Measurements from ENCODE around the gene IHH. TPM values are rescaled to one million over a fixed set of nuclear protein-coding genes. Genes with fewer than 3 reads are reported as not detected.

Gene IHH
- total and polyA plus RNA-seq, 2 donors (not counting 1 experiment from before 2014, with no cell fraction given) = 0.15 to 0.22 TPM

DNA sequence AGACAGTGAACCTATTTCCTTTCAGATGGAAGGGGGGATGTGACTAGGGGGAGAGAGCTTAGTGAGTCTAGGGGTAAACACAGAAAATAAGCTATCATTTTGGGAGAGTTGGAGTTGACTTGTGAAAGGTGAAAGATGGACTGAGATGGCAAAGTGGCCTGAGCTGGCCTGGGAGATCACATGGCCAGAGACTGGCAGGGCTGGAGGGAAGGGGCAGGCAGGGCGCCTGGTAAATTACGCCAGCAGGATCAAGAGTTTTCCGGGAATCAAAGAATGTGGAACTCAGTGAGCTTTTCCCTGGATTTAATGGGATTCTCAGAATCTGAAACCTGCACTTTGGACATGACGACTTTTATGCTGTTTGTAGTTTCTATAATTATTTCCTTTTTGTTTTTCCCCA lies 18.6 kb downstream of the IHH start:
- H3K4me1 ChIP-seq (ENCODE audit: control insufficient read depth in 2 of 2, insufficient read depth in 2 of 2, low read length in 2 of 2) = no peaks in the 10 kb centered on the region
- Mint-ChIP-seq H3K9me3 (ENCODE audit: insufficient read depth) (no peaks in the 10 kb centered on the region), H3K27ac (no peak overlapping the region), H3K27me3 (peaks cover 59% of the 10 kb centered on the region), H3K4me1 (peaks cover 6% of the 10 kb centered on the region), H3K4me3 (no peak overlapping the region)
- TF ChIP-seq EZH2 (IDR thresholded peaks at IDR 0.05; ENCODE audit: borderline replicate concordance, insufficient read depth, low read depth, low read length, poor library complexity, severe bottlenecking) = no peak
- TF ChIP-seq, protein P1, sequence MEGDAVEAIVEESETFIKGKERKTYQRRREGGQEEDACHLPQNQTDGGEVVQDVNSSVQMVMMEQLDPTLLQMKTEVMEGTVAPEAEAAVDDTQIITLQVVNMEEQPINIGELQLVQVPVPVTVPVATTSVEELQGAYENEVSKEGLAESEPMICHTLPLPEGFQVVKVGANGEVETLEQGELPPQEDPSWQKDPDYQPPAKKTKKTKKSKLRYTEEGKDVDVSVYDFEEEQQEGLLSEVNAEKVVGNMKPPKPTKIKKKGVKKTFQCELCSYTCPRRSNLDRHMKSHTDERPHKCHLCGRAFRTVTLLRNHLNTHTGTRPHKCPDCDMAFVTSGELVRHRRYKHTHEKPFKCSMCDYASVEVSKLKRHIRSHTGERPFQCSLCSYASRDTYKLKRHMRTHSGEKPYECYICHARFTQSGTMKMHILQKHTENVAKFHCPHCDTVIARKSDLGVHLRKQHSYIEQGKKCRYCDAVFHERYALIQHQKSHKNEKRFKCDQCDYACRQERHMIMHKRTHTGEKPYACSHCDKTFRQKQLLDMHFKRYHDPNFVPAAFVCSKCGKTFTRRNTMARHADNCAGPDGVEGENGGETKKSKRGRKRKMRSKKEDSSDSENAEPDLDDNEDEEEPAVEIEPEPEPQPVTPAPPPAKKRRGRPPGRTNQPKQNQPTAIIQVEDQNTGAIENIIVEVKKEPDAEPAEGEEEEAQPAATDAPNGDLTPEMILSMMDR (IDR thresholded peaks at IDR 0.05) = no peak
- no peaks in the 10 kb centered on the region for H4K20me1 ChIP-seq (ENCODE audit: control insufficient read depth, insufficient read depth, low read length, poor library complexity, severe bottlenecking)
- 88% methylated on average over 3 of the region's 4 CpGs for WGBS (ENCODE audit: insufficient coverage)
- no peak overlapping the region for H3K4me2 ChIP-seq (replicated peaks; ENCODE audit: low read depth, low read length, poor library complexity, severe bottlenecking)
- ChIA-PET POLR2A (no interaction called here), CTCF (interaction anchor here (1.3 to 1.7 kb wide), 3 partner anchors 12 to 38 kb away, joined by 3 to 7 read pairs (median 3); no protein-coding TSS in a partner anchor)
- no peaks in the 10 kb centered on the region for H3K36me3 ChIP-seq (replicated peaks in 1 of 2; ENCODE audit: control extremely low read depth in 1 of 2, control insufficient read depth in 1 of 2, extremely low read depth in 1 of 2, insufficient read depth in 2 of 2, low read length in 1 of 2)
- no peak for ATAC-seq (ENCODE audit: low read depth)
- peaks cover 0 to 8% (median 0%) of the 10 kb centered on the region in 3 donors for H3K9me3 ChIP-seq (ENCODE audit: control extremely low read depth in 1 of 3, control insufficient read depth in 2 of 3, insufficient read depth in 1 of 3, low read length in 2 of 3)
- no peak for DNase-seq
- no peak overlapping the region for H3K27ac ChIP-seq (ENCODE audit: low read length in 2 of 2)
- H3K79me2 ChIP-seq (ENCODE audit: control insufficient read depth, insufficient read depth, low read length) = no peaks in the 10 kb centered on the region
- H2AFZ ChIP-seq (ENCODE audit: insufficient read depth, low read depth, low read length, poor library complexity, severe bottlenecking) = no peak overlapping the region
- H3K4me3 ChIP-seq (ENCODE audit: control extremely low read depth in 1 of 5, extremely low read depth in 1 of 5, insufficient read depth in 1 of 5, low read depth in 2 of 5, low read length in 4 of 5) = no peak overlapping the region
- H3K27me3 ChIP-seq (replicated peaks in 1 of 4; ENCODE audit: control extremely low read depth in 1 of 4, control insufficient read depth in 3 of 4, insufficient read depth in 4 of 4, low read length in 3 of 4) = peaks cover 0 to 52% (median 28%) of the 10 kb centered on the region in 4 experiments
- no peak overlapping the region for H3K9ac ChIP-seq (ENCODE audit: low read length)
- intact Hi-C loops (cut with micrococcal nuclease) = no loop called here

DNA sequence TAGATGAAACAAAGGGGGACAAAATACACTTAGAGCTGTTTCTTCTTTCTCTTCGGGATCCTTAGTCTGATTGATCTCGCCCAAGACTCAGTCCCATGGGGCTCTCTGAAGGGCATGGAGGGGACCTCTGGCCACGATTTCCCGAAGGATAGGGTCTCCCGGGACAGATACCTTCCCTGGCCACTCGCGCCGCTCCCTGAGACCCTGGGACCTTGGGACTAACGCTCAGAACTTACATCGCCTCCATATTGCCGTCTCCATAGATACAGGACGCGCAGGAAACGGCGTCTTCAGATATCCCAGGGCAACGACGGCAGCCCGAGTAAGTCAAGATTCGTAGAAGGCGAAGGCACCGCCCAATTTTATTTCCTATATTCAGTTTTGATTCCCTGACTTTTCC lies 19.5 kb downstream of the IHH start, which contains the start of gene CFAP65:
Gene CFAP65 (minus strand): TSS at position 265 of the 400 bp plus-strand sequence. CDS start 2,468 bp downstream, outside the sequence.
- no peak for DNase-seq

More for the DNA sequence above, 19.5 kb downstream of the IHH start, which contains the start of gene CFAP65:
- Mint-ChIP-seq H3K9me3 (ENCODE audit: insufficient read depth) (no peaks in the 10 kb centered on the region), H3K4me3 (peak within 1 kb of the TSS; percentile 32), H3K27me3 (peaks cover 61% of the 10 kb centered on the region), H3K4me1 (peaks cover 6% of the 10 kb centered on the region), H3K27ac (no peak within 1 kb of the TSS)
- no peaks in the 10 kb centered on the region for H4K20me1 ChIP-seq (ENCODE audit: control insufficient read depth, insufficient read depth, low read length, poor library complexity, severe bottlenecking)
- peak within 1 kb of the TSS; percentile 32 for H3K4me2 ChIP-seq (replicated peaks; ENCODE audit: low read depth, low read length, poor library complexity, severe bottlenecking)
- H3K9ac ChIP-seq (ENCODE audit: low read length) = no peak within 1 kb of the TSS
- TF ChIP-seq, protein P1 (IDR thresholded peaks at IDR 0.05) = no peak
- no peak for TF ChIP-seq EZH2 (IDR thresholded peaks at IDR 0.05; ENCODE audit: borderline replicate concordance, insufficient read depth, low read depth, low read length, poor library complexity, severe bottlenecking)
- H3K36me3 ChIP-seq (replicated peaks in 1 of 2; ENCODE audit: control extremely low read depth in 1 of 2, control insufficient read depth in 1 of 2, extremely low read depth in 1 of 2, insufficient read depth in 2 of 2, low read length in 1 of 2) = no peaks in the 10 kb centered on the region
- no peak within 1 kb of the TSS for H3K27ac ChIP-seq (ENCODE audit: low read length in 2 of 2)
- H2AFZ ChIP-seq (ENCODE audit: insufficient read depth, low read depth, low read length, poor library complexity, severe bottlenecking) = no peak within 1 kb of the TSS
- H3K27me3 ChIP-seq (replicated peaks in 1 of 4; ENCODE audit: control extremely low read depth in 1 of 4, control insufficient read depth in 3 of 4, insufficient read depth in 4 of 4, low read length in 3 of 4) = peaks cover 0 to 53% (median 27%) of the 10 kb centered on the region in 4 experiments
- POLR2A ChIA-PET = no interaction called here
- no peaks in the 10 kb centered on the region for H3K4me1 ChIP-seq (ENCODE audit: control insufficient read depth in 2 of 2, insufficient read depth in 2 of 2, low read length in 2 of 2)
- no peaks in the 10 kb centered on the region for H3K79me2 ChIP-seq (ENCODE audit: control insufficient read depth, insufficient read depth, low read length)
- peak within 1 kb of the TSS in 1 of 5 experiments; percentile 13 for H3K4me3 ChIP-seq (ENCODE audit: control extremely low read depth in 1 of 5, extremely low read depth in 1 of 5, insufficient read depth in 1 of 5, low read depth in 2 of 5, low read length in 4 of 5)
- CTCF ChIA-PET = interaction anchor here (1.2 to 1.7 kb wide), 3 partner anchors 11 to 37 kb away, joined by 3 to 7 read pairs (median 3); no protein-coding TSS in a partner anchor
- intact Hi-C loops (cut with micrococcal nuclease) = no loop called here
- peaks cover 0 to 8% (median 0%) of the 10 kb centered on the region in 3 donors for H3K9me3 ChIP-seq (ENCODE audit: control extremely low read depth in 1 of 3, control insufficient read depth in 2 of 3, insufficient read depth in 1 of 3, low read length in 2 of 3)
- WGBS (ENCODE audit: insufficient coverage) = 7% methylated on average over 21 of the region's 21 CpGs
- ATAC-seq (ENCODE audit: low read depth) = no peak

Data from B cell (primary cell).